ENCODE data around the gene HCRTR2.

The HCRTR2 gene

GRCh38 chr6:55320696-55321086, 146.4 kb downstream of the HCRTR2 start:
- peak; percentile 2 for DNase-seq (ENCODE audit: low read depth, low spot score)

- no peak for DNase-seq (ENCODE audit: low read depth, low spot score)
Measured at GRCh38 chr6:55327169-55327568, 152.9 kb downstream of the HCRTR2 start, which contains the start of gene GFRAL. Gene GFRAL (plus strand): TSS chr6:55327469. CDS start chr6:55327555, 86 bp downstream.

Measured in ELF-1 (cell line).